HEK293 (cell line): Measurements from ENCODE around the gene SDC3.

ENCODE experiments used
- CTCF ChIA-PET: fragments of 350-600 bp; formaldehyde crosslinking; extraction: SDS; loops from one replicate; lab custom pipeline; 2021; ENCODE audit warnings: antibody characterized with exemption; lab: Yijun Ruan, JAX
- POLR2A ChIA-PET: fragments of 300-600 bp; formaldehyde crosslinking; extraction: SDS; loops from one replicate; lab custom pipeline; 2020; ENCODE audit warnings: antibody characterized with exemption, inconsistent platforms; lab: Yijun Ruan, JAX
- H3K27ac ChIP-seq: fragments of 200-500 bp; sonication (Bioruptor generic); 2 replicates; pipeline ENCODE4 v1.5.1; 2014; ENCODE audit warnings: low read depth, low read length, control low read depth, inconsistent platforms; ENCODE audit errors: extremely low read depth
- H3K36me3 ChIP-seq, 2 experiments: fragments of 200-500 bp in 1 of 2; sonication (Bioruptor generic) in 1 of 2; 1 replicate in 1 of 2; 2 replicates in 1 of 2; pipeline ENCODE4 v1.5.1; 2014 to 2017; ENCODE audit warnings: inconsistent platforms in 2 of 2, low read length in 2 of 2; ENCODE audit not compliant: control insufficient read depth in 2 of 2, insufficient read depth in 1 of 2
- H3K4me1 ChIP-seq: fragments of 200-500 bp; sonication (Bioruptor generic); 2 replicates; pipeline ENCODE4 v1.5.1; 2014; ENCODE audit warnings: mild to moderate bottlenecking, low read length, inconsistent platforms; ENCODE audit not compliant: control insufficient read depth, insufficient read depth
- H3K4me3 ChIP-seq: 2 replicates; pipeline ENCODE4 v1.5.1; 2011; ENCODE audit warnings: low read depth, mild to moderate bottlenecking, control low read depth, low read length, moderate library complexity
- H3K9me3 ChIP-seq: fragments of 200-500 bp; sonication (Bioruptor generic); 2 replicates; pipeline ENCODE4 v1.5.1; 2014; ENCODE audit warnings: low read depth, low read length, inconsistent platforms; ENCODE audit not compliant: control insufficient read depth, insufficient read depth
- AEBP2 ChIP-seq: fragments of 450-650 bp; formaldehyde crosslinking; IDR thresholded peaks from 2 replicates; pipeline ENCODE4 v1.5.1; 2016; ENCODE audit warnings: missing biosample characterization, missing genetic modification characterization, borderline replicate concordance
- KLF16 ChIP-seq: fragments of 450-650 bp; formaldehyde crosslinking; IDR thresholded peaks from 2 replicates; pipeline ENCODE4 v1.5.1; 2017; ENCODE audit warnings: missing biosample characterization, missing genetic modification characterization
- REPIN1 ChIP-seq: fragments of 450-650 bp; formaldehyde crosslinking; IDR thresholded peaks from 2 replicates; pipeline ENCODE4 v1.5.1; 2017; ENCODE audit warnings: missing biosample characterization, missing genetic modification characterization, low read depth
- TCF7L2 ChIP-seq: IDR thresholded peaks from 2 replicates; pipeline ENCODE4 v1.6.1; 2011; ENCODE audit warnings: low read depth, mild to moderate bottlenecking, inconsistent platforms, low read length, moderate library complexity, borderline replicate concordance
- ZNF10 ChIP-seq: fragments of 450-650 bp; formaldehyde crosslinking; IDR thresholded peaks from 2 replicates; pipeline ENCODE4 v1.5.1; 2017; ENCODE audit warnings: missing biosample characterization, missing genetic modification characterization
- ZNF146 ChIP-seq: fragments of 450-650 bp; formaldehyde crosslinking; IDR thresholded peaks from 2 replicates; pipeline ENCODE4 v1.5.1; 2016; ENCODE audit warnings: missing biosample characterization, missing genetic modification characterization
- ZNF184 ChIP-seq: fragments of 450-650 bp; IDR thresholded peaks from 2 replicates; pipeline ENCODE4 v1.5.1; 2018; ENCODE audit warnings: missing biosample characterization, mild to moderate bottlenecking, missing genetic modification characterization
- ZNF239 ChIP-seq: fragments of 450-650 bp; formaldehyde crosslinking; IDR thresholded peaks from 2 replicates; pipeline ENCODE4 v1.5.1; 2016; ENCODE audit warnings: missing biosample characterization, missing genetic modification characterization
- ZNF324 ChIP-seq: fragments of 450-650 bp; formaldehyde crosslinking; IDR thresholded peaks from 2 replicates; pipeline ENCODE4 v1.5.1; 2016; ENCODE audit warnings: missing biosample characterization, missing genetic modification characterization
- ZNF48 ChIP-seq: fragments of 450-650 bp; formaldehyde crosslinking; IDR thresholded peaks from 2 replicates; pipeline ENCODE4 v1.5.1; 2016; ENCODE audit warnings: missing biosample characterization, missing genetic modification characterization
- ZNF488 ChIP-seq: fragments of 450-650 bp; formaldehyde crosslinking; IDR thresholded peaks from 2 replicates; pipeline ENCODE4 v1.5.1; 2016; ENCODE audit warnings: missing biosample characterization, missing genetic modification characterization
- ZNF555 ChIP-seq: fragments of 450-650 bp; formaldehyde crosslinking; conservative IDR thresholded peaks from 2 replicates; pipeline ENCODE4 v1.5.1; 2017; ENCODE audit warnings: missing biosample characterization, mild to moderate bottlenecking, missing genetic modification characterization, inconsistent platforms
- ZNF558 ChIP-seq: fragments of 450-650 bp; formaldehyde crosslinking; IDR thresholded peaks from 2 replicates; pipeline ENCODE4 v1.5.1; 2016; ENCODE audit warnings: missing biosample characterization, missing genetic modification characterization
- ZNF677 ChIP-seq: fragments of 450-650 bp; IDR thresholded peaks from 2 replicates; pipeline ENCODE4 v1.5.0; 2018; ENCODE audit warnings: missing biosample characterization, mild to moderate bottlenecking, missing genetic modification characterization, moderate library complexity
- ZNF76 ChIP-seq: fragments of 450-650 bp; formaldehyde crosslinking; IDR thresholded peaks from 2 replicates; pipeline ENCODE4; 2016; ENCODE audit warnings: low read depth, missing biosample characterization, missing genetic modification characterization, borderline replicate concordance
- ZNF776 ChIP-seq: fragments of 450-650 bp; formaldehyde crosslinking; IDR thresholded peaks from 2 replicates; pipeline ENCODE4 v1.5.0; 2017; ENCODE audit warnings: missing biosample characterization, missing genetic modification characterization, borderline replicate concordance
- TF ChIP-seq, protein P1 (sequence below): fragments of 450-650 bp; formaldehyde crosslinking; IDR thresholded peaks from 2 replicates; pipeline ENCODE4 v1.5.1; 2016; ENCODE audit warnings: missing biosample characterization, missing genetic modification characterization
- TF ChIP-seq, protein P2 (sequence below): fragments of 450-650 bp; formaldehyde crosslinking; IDR thresholded peaks from 2 replicates; pipeline ENCODE4 v1.5.1; 2016; ENCODE audit warnings: missing biosample characterization, missing genetic modification characterization

SDC3 gene

GRCh38 chr1:30933874-30934252 is 25.3 kb upstream of the SDC3 start:
- ChIA-PET CTCF (interaction anchor here (0.6 to 7.5 kb wide), 6 partner anchors 10 to 247 kb away, joined by 3 to 66 read pairs (median 3); no protein-coding TSS in a partner anchor), POLR2A (interaction anchor here (0.6 kb wide), 1 partner anchor 132 kb away, joined by 3 read pairs; no protein-coding TSS in a partner anchor)
- no peak for TF ChIP-seq ZNF558 (tag by site-specific recombination)
- no peak for TF ChIP-seq ZNF324
- TF ChIP-seq AEBP2 (tag by site-specific recombination) = no peak
- no peak for TF ChIP-seq ZNF48 (tag by site-specific recombination)
- TF ChIP-seq, protein P1, sequence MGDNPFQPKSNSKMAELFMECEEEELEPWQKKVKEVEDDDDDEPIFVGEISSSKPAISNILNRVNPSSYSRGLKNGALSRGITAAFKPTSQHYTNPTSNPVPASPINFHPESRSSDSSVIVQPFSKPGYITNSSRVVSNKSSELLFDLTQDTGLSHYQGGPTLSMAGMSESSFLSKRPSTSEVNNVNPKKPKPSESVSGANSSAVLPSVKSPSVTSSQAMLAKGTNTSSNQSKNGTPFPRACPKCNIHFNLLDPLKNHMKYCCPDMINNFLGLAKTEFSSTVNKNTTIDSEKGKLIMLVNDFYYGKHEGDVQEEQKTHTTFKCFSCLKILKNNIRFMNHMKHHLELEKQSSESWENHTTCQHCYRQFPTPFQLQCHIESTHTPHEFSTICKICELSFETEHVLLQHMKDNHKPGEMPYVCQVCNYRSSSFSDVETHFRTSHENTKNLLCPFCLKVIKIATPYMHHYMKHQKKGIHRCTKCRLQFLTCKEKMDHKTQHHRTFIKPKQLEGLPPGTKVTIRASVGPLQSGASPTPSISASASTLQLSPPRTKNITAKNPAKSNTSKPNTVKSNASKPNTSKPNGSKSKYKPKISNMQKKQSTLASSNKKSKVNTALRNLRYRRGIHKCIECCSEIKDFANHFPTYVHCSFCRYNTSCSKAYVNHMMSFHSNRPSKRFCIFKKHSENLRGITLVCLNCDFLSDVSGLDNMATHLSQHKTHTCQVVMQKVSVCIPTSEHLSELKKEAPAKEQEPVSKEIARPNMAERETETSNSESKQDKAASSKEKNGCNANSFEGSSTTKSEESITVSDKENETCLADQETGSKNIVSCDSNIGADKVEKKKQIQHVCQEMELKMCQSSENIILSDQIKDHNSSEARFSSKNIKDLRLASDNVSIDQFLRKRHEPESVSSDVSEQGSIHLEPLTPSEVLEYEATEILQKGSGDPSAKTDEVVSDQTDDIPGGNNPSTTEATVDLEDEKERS (tag by site-specific recombination) = no peak
- TF ChIP-seq REPIN1 (tag by site-specific recombination) = no peak
- TF ChIP-seq ZNF239 (tag by site-specific recombination) = no peak
- no peak for TF ChIP-seq ZNF146
- no peak for TF ChIP-seq ZNF677
- TF ChIP-seq KLF16 (tag by site-specific recombination) = no peak
- TF ChIP-seq ZNF488 (tag by site-specific recombination) = no peak
- TF ChIP-seq ZNF184 (tag by site-specific recombination) = no peak
- TF ChIP-seq ZNF776 = no peak
- no peak for TF ChIP-seq TCF7L2
- TF ChIP-seq ZNF555 (tag by site-specific recombination) = no peak
- TF ChIP-seq ZNF10 (tag by site-specific recombination) = no peak
- H3K36me3 ChIP-seq = peaks cover 15 to 74% of the 10 kb centered on the region in 2 experiments; a peak in 2 of 3 replicates
- no peak overlapping the region for H3K4me3 ChIP-seq
- H3K9me3 ChIP-seq = no peaks in the 10 kb centered on the region
- peak overlapping the region; percentile 1; the same call in 1 of the 2 replicates for H3K27ac ChIP-seq
- no peaks in the 10 kb centered on the region for H3K4me1 ChIP-seq

- H3K27ac ChIP-seq = no peak overlapping the region
Observed at GRCh38 chr1:30930631-30931173, 22.1 kb upstream of the SDC3 start.

More at GRCh38 chr1:30930631-30931173, 22.1 kb upstream of the SDC3 start:
- H3K36me3 ChIP-seq = peaks cover 5 to 48% of the 10 kb centered on the region in 2 experiments; a peak in 1 of 3 replicates
- no peaks in the 10 kb centered on the region for H3K9me3 ChIP-seq
- ChIA-PET POLR2A (no interaction called here), CTCF (interaction anchor here (0.6 to 7.5 kb wide), 6 partner anchors 18 to 483 kb away, joined by 3 to 66 read pairs (median 14); no protein-coding TSS in a partner anchor)
- H3K4me1 ChIP-seq = no peaks in the 10 kb centered on the region
- TF ChIP-seq ZNF555 (tag by site-specific recombination) (no peak), ZNF76 (0 out of 2 replicates have a peak, but pooled peaks have one; percentile 46)
- TF ChIP-seq, protein P2, sequence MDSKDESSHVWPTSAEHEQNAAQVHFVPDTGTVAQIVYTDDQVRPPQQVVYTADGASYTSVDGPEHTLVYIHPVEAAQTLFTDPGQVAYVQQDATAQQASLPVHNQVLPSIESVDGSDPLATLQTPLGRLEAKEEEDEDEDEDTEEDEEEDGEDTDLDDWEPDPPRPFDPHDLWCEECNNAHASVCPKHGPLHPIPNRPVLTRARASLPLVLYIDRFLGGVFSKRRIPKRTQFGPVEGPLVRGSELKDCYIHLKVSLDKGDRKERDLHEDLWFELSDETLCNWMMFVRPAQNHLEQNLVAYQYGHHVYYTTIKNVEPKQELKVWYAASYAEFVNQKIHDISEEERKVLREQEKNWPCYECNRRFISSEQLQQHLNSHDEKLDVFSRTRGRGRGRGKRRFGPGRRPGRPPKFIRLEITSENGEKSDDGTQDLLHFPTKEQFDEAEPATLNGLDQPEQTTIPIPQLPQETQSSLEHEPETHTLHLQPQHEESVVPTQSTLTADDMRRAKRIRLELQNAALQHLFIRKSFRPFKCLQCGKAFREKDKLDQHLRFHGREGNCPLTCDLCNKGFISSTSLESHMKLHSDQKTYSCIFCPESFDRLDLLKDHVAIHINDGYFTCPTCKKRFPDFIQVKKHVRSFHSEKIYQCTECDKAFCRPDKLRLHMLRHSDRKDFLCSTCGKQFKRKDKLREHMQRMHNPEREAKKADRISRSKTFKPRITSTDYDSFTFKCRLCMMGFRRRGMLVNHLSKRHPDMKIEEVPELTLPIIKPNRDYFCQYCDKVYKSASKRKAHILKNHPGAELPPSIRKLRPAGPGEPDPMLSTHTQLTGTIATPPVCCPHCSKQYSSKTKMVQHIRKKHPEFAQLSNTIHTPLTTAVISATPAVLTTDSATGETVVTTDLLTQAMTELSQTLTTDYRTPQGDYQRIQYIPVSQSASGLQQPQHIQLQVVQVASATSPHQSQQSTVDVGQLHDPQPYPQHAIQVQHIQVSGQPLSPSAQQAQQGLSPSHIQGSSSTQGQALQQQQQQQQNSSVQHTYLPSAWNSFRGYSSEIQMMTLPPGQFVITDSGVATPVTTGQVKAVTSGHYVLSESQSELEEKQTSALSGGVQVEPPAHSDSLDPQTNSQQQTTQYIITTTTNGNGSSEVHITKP (tag by site-specific recombination) = 0 out of 2 replicates have a peak, but pooled peaks have one; percentile 29
- no peak overlapping the region for H3K4me3 ChIP-seq
